WTC11 (cell line): ENCODE measurements around the gene COL2A1. TPM values are rescaled to one million over a fixed set of nuclear protein-coding genes. Genes with fewer than 3 reads are reported as not detected.

Experiments
- ATAC-seq: fragments of 200-7000 bp; cut with Tn5 transposase; 2 replicates; pipeline ENCODE4 v1.10.0; 2021; ENCODE audit warnings: mild to moderate bottlenecking, moderate library complexity
- CTCF ChIA-PET: fragments of 300-600 bp; sonication (Branson Sonifier 250); formaldehyde crosslinking; loops from one replicate; lab custom pipeline; 2021; ENCODE audit warnings: antibody characterized with exemption; lab: Charles Lee
- POLR2A ChIA-PET: fragments of 350-600 bp; sonication (Branson Sonifier 250); formaldehyde crosslinking; loops from one replicate; lab custom pipeline; 2021; ENCODE audit warnings: antibody characterized with exemption; lab: Charles Lee
- DNase-seq: peaks from one replicate; pipeline ENCODE4 v3.0.0; 2021; ENCODE audit warnings: low spot score
- H3K27ac Mint-ChIP-seq: 2 replicates; pipeline ENCODE4 v1.8.0; 2021; ENCODE audit warnings: mixed read lengths
- H3K27me3 Mint-ChIP-seq: 2 replicates; pipeline ENCODE4 v1.8.0; 2021; ENCODE audit warnings: low read depth, mild to moderate bottlenecking, moderate library complexity, mixed read lengths
- H3K36me3 Mint-ChIP-seq: 2 replicates; pipeline ENCODE4 v1.8.0; 2021; ENCODE audit warnings: mixed read lengths
- H3K4me1 Mint-ChIP-seq: 2 replicates; pipeline ENCODE4 v1.8.0; 2022; ENCODE audit warnings: mixed read lengths
- H3K4me3 Mint-ChIP-seq: 2 replicates; pipeline ENCODE4 v1.8.0; 2021; ENCODE audit warnings: mild to moderate bottlenecking, moderate library complexity, mixed read lengths
- H3K9me3 Mint-ChIP-seq: 2 replicates; pipeline ENCODE4 v1.8.0; 2021; ENCODE audit warnings: mixed read lengths
- ATF1 ChIP-seq: sonication (generic); formaldehyde crosslinking; IDR thresholded peaks from 2 replicates; pipeline ENCODE4 v1.8.1; 2023; ENCODE audit warnings: mild to moderate bottlenecking, moderate library complexity, missing genetic modification reagents
- ATF2 ChIP-seq: sonication (generic); formaldehyde crosslinking; IDR thresholded peaks from 2 replicates; pipeline ENCODE4 v1.8.1; 2022; ENCODE audit warnings: low read depth, missing genetic modification reagents, borderline replicate concordance
- CDX4 ChIP-seq: fragments of 250-450 bp; sonication (Bioruptor Pico); IDR thresholded peaks from 2 replicates; pipeline ENCODE4 v1.9.0; 2021; ENCODE audit warnings: moderate library complexity, mild to moderate bottlenecking, inconsistent platforms, borderline replicate concordance
- CREM ChIP-seq: sonication (generic); formaldehyde crosslinking; IDR thresholded peaks from 2 replicates; pipeline ENCODE4 v1.8.1; 2022; ENCODE audit warnings: mild to moderate bottlenecking, missing genetic modification reagents, moderate library complexity
- E2F1 ChIP-seq: sonication (generic); formaldehyde crosslinking; IDR thresholded peaks from 2 replicates; pipeline ENCODE4 v1.8.0; 2022; ENCODE audit warnings: mild to moderate bottlenecking, missing genetic modification reagents
- E2F5 ChIP-seq: sonication (generic); formaldehyde crosslinking; IDR thresholded peaks from 2 replicates; pipeline ENCODE4 v1.8.1; 2022; ENCODE audit warnings: mild to moderate bottlenecking, moderate library complexity, missing genetic modification reagents
- FOXK1 ChIP-seq: sonication (generic); formaldehyde crosslinking; IDR thresholded peaks from 2 replicates; pipeline ENCODE4 v1.8.0; 2022; ENCODE audit warnings: mild to moderate bottlenecking, moderate library complexity, missing genetic modification reagents
- NFYB ChIP-seq: sonication (generic); formaldehyde crosslinking; conservative IDR thresholded peaks from 2 replicates; pipeline ENCODE4 v1.8.0; 2022; ENCODE audit warnings: low read depth, missing genetic modification reagents
- NR3C1 ChIP-seq: sonication (generic); formaldehyde crosslinking; conservative IDR thresholded peaks from 2 replicates; pipeline ENCODE4 v1.8.1; 2023; ENCODE audit warnings: low read depth, mild to moderate bottlenecking, missing genetic modification reagents
- RORB ChIP-seq: fragments of 250-450 bp; sonication (Bioruptor Pico); IDR thresholded peaks from 2 replicates; pipeline ENCODE4 v1.9.0; 2021; ENCODE audit warnings: mild to moderate bottlenecking
- SMAD3 ChIP-seq: sonication (generic); formaldehyde crosslinking; IDR thresholded peaks from 2 replicates; pipeline ENCODE4 v1.8.0; 2022; ENCODE audit warnings: missing genetic modification reagents, mild to moderate bottlenecking, borderline replicate concordance
- SMAD4 ChIP-seq: sonication (generic); formaldehyde crosslinking; IDR thresholded peaks from 2 replicates; pipeline ENCODE4 v1.8.0; 2022; ENCODE audit warnings: mild to moderate bottlenecking, missing genetic modification reagents
- TEAD1 ChIP-seq: sonication (generic); formaldehyde crosslinking; IDR thresholded peaks from 2 replicates; pipeline ENCODE4 v1.8.0; 2022; ENCODE audit warnings: mild to moderate bottlenecking, missing genetic modification reagents
- TP53 ChIP-seq: sonication (generic); formaldehyde crosslinking; IDR thresholded peaks from 2 replicates; pipeline ENCODE4 v1.8.1; 2023; ENCODE audit warnings: mild to moderate bottlenecking, missing genetic modification reagents
- ZBTB21 ChIP-seq: sonication (generic); formaldehyde crosslinking; IDR thresholded peaks from 2 replicates; pipeline ENCODE4 v1.8.1; 2023; ENCODE audit warnings: mild to moderate bottlenecking, missing genetic modification reagents, borderline replicate concordance
- ZBTB43 ChIP-seq: sonication (generic); formaldehyde crosslinking; IDR thresholded peaks from 2 replicates; pipeline ENCODE4 v1.8.1; 2023; ENCODE audit warnings: mild to moderate bottlenecking, missing genetic modification reagents
- ZMAT4 ChIP-seq: fragments of 250-450 bp; sonication (Bioruptor Pico); IDR thresholded peaks from 2 replicates; pipeline ENCODE4 v1.9.0; 2021; ENCODE audit warnings: mild to moderate bottlenecking
- ZNF281 ChIP-seq: sonication (generic); formaldehyde crosslinking; IDR thresholded peaks from 2 replicates; pipeline ENCODE4 v1.8.0; 2023; ENCODE audit warnings: mild to moderate bottlenecking, missing genetic modification reagents
- ZNF512 ChIP-seq: sonication (generic); formaldehyde crosslinking; IDR thresholded peaks from 2 replicates; pipeline ENCODE4 v1.8.1; 2022; ENCODE audit warnings: missing genetic modification reagents, borderline replicate concordance
- ZSCAN18 ChIP-seq: fragments of 250-450 bp; sonication (Bioruptor Pico); IDR thresholded peaks from 2 replicates; pipeline ENCODE4 v2.1.2; 2022; ENCODE audit warnings: mild to moderate bottlenecking, moderate library complexity
- total RNA-seq: library from RNA; stranded (reverse); gene quantifications from 3 replicates; pipeline ENCODE4 v1.2.3, GENCODE V29; 2021

Gene COL2A1
- total RNA-seq, 1 experiment from 2014 or later = 20.9 TPM

- no peak for TF ChIP-seq FOXK1 (CRISPR knock-in tag)
- TF ChIP-seq, all 79 proteins: peak for 0
Observed at GRCh38 chr12:48024735-48025134, 20.5 kb upstream of the COL2A1 start (continued).

GRCh38 chr12:48023386-48023785, 19.1 kb upstream of the COL2A1 start:
- Mint-ChIP-seq H3K4me1 (peaks cover 21% of the 10 kb centered on the region), H3K4me3 (peak overlapping the region; percentile 33; the same call in 1 of the 2 replicates), H3K9me3 (no peaks in the 10 kb centered on the region), H3K36me3 (no peaks in the 10 kb centered on the region), H3K27ac (no peak overlapping the region), H3K27me3 (peaks cover 100% of the 10 kb centered on the region)
- no peak for TF ChIP-seq ZMAT4 (CRISPR knock-in tag)
- TF ChIP-seq NR3C1 (CRISPR knock-in tag) = no peak
- TF ChIP-seq TP53 (CRISPR knock-in tag) = no peak
- TF ChIP-seq NFYB = no peak
- TF ChIP-seq ZBTB21 (CRISPR knock-in tag) = no peak
- no peak for TF ChIP-seq CDX4 (CRISPR knock-in tag)
- TF ChIP-seq ATF2 (CRISPR knock-in tag) = no peak
- TF ChIP-seq RORB (CRISPR knock-in tag) = no peak
- TF ChIP-seq SMAD3 (CRISPR knock-in tag) = no peak
- TF ChIP-seq ZNF512 (CRISPR knock-in tag) = no peak
- TF ChIP-seq ATF1 (CRISPR knock-in tag) = no peak
- TF ChIP-seq CREM (CRISPR knock-in tag) = no peak
- TF ChIP-seq TEAD1 (CRISPR knock-in tag) = no peak
- TF ChIP-seq E2F1 (CRISPR knock-in tag) = no peak
- no peak for TF ChIP-seq ZBTB43 (CRISPR knock-in tag)
- no peak for TF ChIP-seq ZSCAN18 (CRISPR knock-in tag)
- no peak for TF ChIP-seq SMAD4 (CRISPR knock-in tag)
- no peak for TF ChIP-seq ZNF281
- no peak for TF ChIP-seq E2F5 (CRISPR knock-in tag)
- ATAC-seq (no peak), DNase-seq (no peak)
- ChIA-PET POLR2A (no interaction called here), CTCF (interaction anchor here (0.7 to 2.8 kb wide), 6 partner anchors 8 to 119 kb away, joined by 3 to 12 read pairs (median 4); partner anchors contain the start of genes TMEM106C and VDR)
